Measurements from ENCODE around the gene MYO1C. TPM values are rescaled to one million over a fixed set of nuclear protein-coding genes. Genes with fewer than 3 reads are reported as not detected.

MYO1C gene
- total and polyA plus RNA-seq, 2 experiments from 2014 or later: 76.8 to 85.3 TPM

DNA sequence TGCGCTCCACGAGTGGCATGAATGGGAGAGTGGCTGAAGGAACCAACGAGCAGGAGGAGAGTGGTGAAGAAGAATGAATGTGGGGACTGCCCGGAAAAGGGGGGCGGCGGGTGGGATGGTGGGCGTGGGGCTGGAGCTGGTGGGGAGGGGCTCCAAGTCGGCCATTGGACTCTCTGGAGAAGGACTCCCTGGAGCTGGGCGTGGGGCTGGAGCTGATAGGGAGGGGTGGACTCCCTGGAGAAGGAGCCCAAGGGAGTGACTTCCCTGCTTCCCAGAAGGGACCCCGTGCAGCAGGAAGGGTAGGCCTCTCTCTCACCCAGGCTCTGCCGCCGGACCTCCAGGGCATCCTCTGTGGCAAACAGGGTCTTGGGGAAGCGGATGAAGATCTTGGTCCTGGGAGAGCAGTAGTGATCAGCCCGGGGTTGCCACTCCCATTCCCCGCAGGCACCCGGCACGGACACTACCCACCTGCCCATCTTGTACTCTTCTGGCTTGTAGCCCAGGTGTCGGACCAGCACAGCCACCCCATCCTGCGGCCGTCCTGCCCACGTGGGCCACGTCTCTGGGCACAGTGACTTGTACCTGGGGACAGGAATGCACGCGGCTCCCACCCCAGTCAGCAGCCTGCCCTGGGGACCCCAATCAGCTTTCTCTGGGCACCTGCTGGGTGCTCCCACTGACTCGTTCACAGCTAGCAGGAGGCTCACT lies 21.6 kb downstream of the MYO1C start:
- Histone ChIP-seq H4K20me1 (ENCODE audit: insufficient read depth, poor library complexity, severe bottlenecking) (no peaks in the 10 kb centered on the region), H3K4me2 (no peak overlapping the region), H3K4me1 (ENCODE audit: insufficient read depth) (no peaks in the 10 kb centered on the region), H3K36me3 (replicated peaks; ENCODE audit: insufficient read depth, low read depth) (no peaks in the 10 kb centered on the region), H2AFZ (no peak overlapping the region), H3K9me2 (replicated peaks; ENCODE audit: insufficient read depth) (no peaks in the 10 kb centered on the region), H3K79me2 (no peaks in the 10 kb centered on the region), H3K9me3 (ENCODE audit: low read depth) (no peaks in the 10 kb centered on the region), H3K4me3 (no peak overlapping the region), H3K27me3 (no peaks in the 10 kb centered on the region), H3K27ac (no peak overlapping the region)
- TF ChIP-seq, protein P1, sequence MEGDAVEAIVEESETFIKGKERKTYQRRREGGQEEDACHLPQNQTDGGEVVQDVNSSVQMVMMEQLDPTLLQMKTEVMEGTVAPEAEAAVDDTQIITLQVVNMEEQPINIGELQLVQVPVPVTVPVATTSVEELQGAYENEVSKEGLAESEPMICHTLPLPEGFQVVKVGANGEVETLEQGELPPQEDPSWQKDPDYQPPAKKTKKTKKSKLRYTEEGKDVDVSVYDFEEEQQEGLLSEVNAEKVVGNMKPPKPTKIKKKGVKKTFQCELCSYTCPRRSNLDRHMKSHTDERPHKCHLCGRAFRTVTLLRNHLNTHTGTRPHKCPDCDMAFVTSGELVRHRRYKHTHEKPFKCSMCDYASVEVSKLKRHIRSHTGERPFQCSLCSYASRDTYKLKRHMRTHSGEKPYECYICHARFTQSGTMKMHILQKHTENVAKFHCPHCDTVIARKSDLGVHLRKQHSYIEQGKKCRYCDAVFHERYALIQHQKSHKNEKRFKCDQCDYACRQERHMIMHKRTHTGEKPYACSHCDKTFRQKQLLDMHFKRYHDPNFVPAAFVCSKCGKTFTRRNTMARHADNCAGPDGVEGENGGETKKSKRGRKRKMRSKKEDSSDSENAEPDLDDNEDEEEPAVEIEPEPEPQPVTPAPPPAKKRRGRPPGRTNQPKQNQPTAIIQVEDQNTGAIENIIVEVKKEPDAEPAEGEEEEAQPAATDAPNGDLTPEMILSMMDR (IDR thresholded peaks at IDR 0.05; ENCODE audit: poor library complexity): no peak
- TF ChIP-seq EZH2phosphoT487 (IDR thresholded peaks at IDR 0.05; ENCODE audit: low read depth, severe bottlenecking, unreplicated experiment): no peak
- no peak for TF ChIP-seq EZH2 (IDR thresholded peaks at IDR 0.05; ENCODE audit: borderline replicate concordance)
- 96% methylated on average over 19 of the region's 25 CpGs for WGBS (ENCODE audit: low lambda C conversion rate, missing lambda C conversion rate)
- DNase-seq (ENCODE audit: low spot score): no peak

DNA sequence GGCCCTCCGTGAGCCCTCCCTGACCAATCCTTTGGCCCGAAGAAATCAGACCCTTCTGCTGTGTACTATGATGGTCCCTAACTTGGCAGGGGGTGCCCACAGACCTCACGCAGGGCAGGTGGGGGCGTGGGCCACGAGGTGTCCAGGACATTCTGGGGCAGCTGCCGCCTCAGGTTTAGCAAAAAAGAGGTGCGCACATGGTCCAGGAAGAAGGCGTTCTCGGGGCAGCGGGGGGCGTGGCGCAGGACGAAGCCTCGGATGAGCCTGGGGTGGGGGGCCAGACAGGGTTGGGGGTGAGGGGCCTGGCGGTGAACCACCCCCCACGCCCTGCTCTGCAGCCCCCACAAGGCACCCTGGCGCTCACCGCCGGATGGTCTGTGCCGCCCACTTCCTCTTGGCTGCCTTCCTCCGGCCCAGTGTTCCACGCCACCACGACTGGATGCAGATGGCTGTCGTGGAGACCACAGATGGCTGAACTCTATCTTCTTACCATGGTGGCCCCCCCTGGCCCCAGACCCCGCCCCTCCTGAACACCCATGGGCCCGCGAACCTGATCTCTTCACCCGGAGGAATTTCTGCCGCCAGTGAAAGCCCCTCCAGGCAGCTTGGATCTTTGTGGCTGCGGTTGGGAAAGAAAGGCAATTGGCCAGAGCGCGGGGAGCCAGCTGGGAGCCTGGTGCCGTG lies 22.3 kb downstream of the MYO1C start:
- Histone ChIP-seq H3K9me3 (ENCODE audit: low read depth) (no peaks in the 10 kb centered on the region), H3K4me1 (ENCODE audit: insufficient read depth) (no peaks in the 10 kb centered on the region), H3K4me2 (no peak overlapping the region), H4K20me1 (ENCODE audit: insufficient read depth, poor library complexity, severe bottlenecking) (no peaks in the 10 kb centered on the region), H3K9me2 (replicated peaks; ENCODE audit: insufficient read depth) (no peaks in the 10 kb centered on the region), H2AFZ (no peak overlapping the region), H3K4me3 (no peak overlapping the region), H3K36me3 (replicated peaks; ENCODE audit: insufficient read depth, low read depth) (no peaks in the 10 kb centered on the region), H3K79me2 (no peaks in the 10 kb centered on the region), H3K27me3 (no peaks in the 10 kb centered on the region), H3K27ac (no peak overlapping the region)
- TF ChIP-seq EZH2phosphoT487 (IDR thresholded peaks at IDR 0.05; ENCODE audit: low read depth, severe bottlenecking, unreplicated experiment): no peak
- TF ChIP-seq, protein P1 (IDR thresholded peaks at IDR 0.05; ENCODE audit: poor library complexity): no peak
- TF ChIP-seq EZH2 (IDR thresholded peaks at IDR 0.05; ENCODE audit: borderline replicate concordance): no peak
- WGBS (ENCODE audit: low lambda C conversion rate, missing lambda C conversion rate): 94% methylated on average over 22 of the region's 33 CpGs
- no peak for DNase-seq (ENCODE audit: low spot score)

DNA sequence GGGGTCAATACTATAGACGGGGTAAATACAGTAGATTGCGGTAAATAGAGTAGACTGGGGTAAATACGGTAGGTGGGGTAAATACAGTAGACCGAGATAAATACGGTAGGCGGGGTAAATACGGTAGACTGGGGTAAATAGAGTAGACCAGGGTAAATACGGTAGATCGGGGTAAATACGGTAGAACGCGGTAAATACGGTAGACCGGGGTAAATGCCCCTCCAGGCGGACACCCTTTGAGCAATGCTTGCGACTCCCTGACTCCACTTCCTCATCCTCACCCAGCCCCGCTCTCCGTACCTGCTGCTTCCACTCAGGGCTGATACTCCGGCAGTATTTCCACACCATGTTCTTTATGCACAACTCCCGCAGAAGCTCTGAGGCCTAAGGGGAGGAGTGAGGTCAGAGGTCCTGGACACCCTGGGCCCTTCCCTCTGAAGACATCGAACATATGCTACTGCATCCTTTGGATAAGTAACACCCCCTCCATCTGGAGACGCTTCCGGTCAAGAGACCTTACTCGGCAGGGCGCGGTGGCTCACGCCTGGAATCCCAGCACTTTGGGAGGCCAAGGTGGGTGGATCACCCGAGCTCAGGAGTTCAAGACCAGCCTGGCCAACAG lies 23.1 kb downstream of the MYO1C start:
- no peak for TF ChIP-seq EZH2 (IDR thresholded peaks at IDR 0.05; ENCODE audit: borderline replicate concordance)
- TF ChIP-seq, protein P1 (IDR thresholded peaks at IDR 0.05; ENCODE audit: poor library complexity): no peak
- no peak for TF ChIP-seq EZH2phosphoT487 (IDR thresholded peaks at IDR 0.05; ENCODE audit: low read depth, severe bottlenecking, unreplicated experiment)
- Histone ChIP-seq H3K27ac (no peak overlapping the region), H3K9me2 (replicated peaks; ENCODE audit: insufficient read depth) (no peaks in the 10 kb centered on the region), H3K9me3 (ENCODE audit: low read depth) (no peaks in the 10 kb centered on the region), H4K20me1 (ENCODE audit: insufficient read depth, poor library complexity, severe bottlenecking) (no peaks in the 10 kb centered on the region), H3K79me2 (no peaks in the 10 kb centered on the region), H3K4me2 (no peak overlapping the region), H3K4me3 (no peak overlapping the region), H3K4me1 (ENCODE audit: insufficient read depth) (no peaks in the 10 kb centered on the region), H3K27me3 (no peaks in the 10 kb centered on the region), H3K36me3 (replicated peaks; ENCODE audit: insufficient read depth, low read depth) (no peaks in the 10 kb centered on the region), H2AFZ (no peak overlapping the region)
- 77% methylated on average over 28 of the region's 28 CpGs for WGBS (ENCODE audit: low lambda C conversion rate, missing lambda C conversion rate)
- DNase-seq (ENCODE audit: low spot score): no peak

Measured in hepatocyte (in vitro differentiated cells).